Ovary (tissue), 3 donors: ENCODE results near the gene PTPRN2.

Experiments
- CTCF ChIP-seq, 3 donors: fragments of 450-650 bp in 2 of 3; fragments of 200-600 bp in 1 of 3; IDR thresholded peaks; one replicate each; pipeline versions ENCODE4 v1.5.1 to v1.8.0; 2016 to 2022; ENCODE audit warnings: antibody characterized with exemption in 3 of 3, mild to moderate bottlenecking in 1 of 3
- EP300 ChIP-seq: sonication (generic); formaldehyde crosslinking; IDR thresholded peaks from one replicate; pipeline ENCODE4 v1.6.1; 2017; ENCODE audit warnings: antibody characterized with exemption
- donor health status: DM: no; HTN: no; CAD: no.

GRCh38 chr7:158581440-158582088 is 6.1 kb downstream of the PTPRN2 start:
- no peak for TF ChIP-seq CTCF (IDR thresholded peaks at IDR 0.05)
- no peak for TF ChIP-seq EP300
